ENCODE results near the gene PRPF19.
"Not testable (repeated sequence)": the region's sequence is repeated elsewhere in the genome, so short reads cannot be mapped to it uniquely, and the experiment has no call there.

GRCh38 chr11:60909680-60910280 is 3.4 kb upstream of the PRPF19 start:
- TF ChIP-seq CTCF (IDR thresholded peaks at IDR 0.05; ENCODE audit: borderline replicate concordance, extremely low read depth, low read length, poor library complexity, severe bottlenecking); EZH2 (IDR thresholded peaks at IDR 0.05; ENCODE audit: borderline replicate concordance, low read depth, low read length, severe bottlenecking): not testable (repeated sequence)

Measured in DND-41 (cell line).